OCI-LY7 (cell line): Measurements from ENCODE around the gene CCDC15.

ENCODE experiments used
- EZH2phosphoT487 ChIP-seq: fragments of 200-600 bp; sonication (generic); IDR thresholded peaks from 2 replicates; pipeline ENCODE4 v1.6.1; 2018; ENCODE audit warnings: low read depth, borderline replicate concordance, mild to moderate bottlenecking, mixed run types, antibody characterized with exemption, low read length, moderate library complexity, mixed read lengths
- TF ChIP-seq, protein P1 (sequence below): fragments of 200-600 bp; sonication (generic); conservative IDR thresholded peaks from 2 replicates; pipeline ENCODE4 v1.5.1; 2014; ENCODE audit warnings: mild to moderate bottlenecking, antibody characterized with exemption, low read length, moderate library complexity, mixed read lengths

GRCh38 chr11:125074511-125075241 lies 120.7 kb downstream of the CCDC15 start:
- TF ChIP-seq, protein P1, sequence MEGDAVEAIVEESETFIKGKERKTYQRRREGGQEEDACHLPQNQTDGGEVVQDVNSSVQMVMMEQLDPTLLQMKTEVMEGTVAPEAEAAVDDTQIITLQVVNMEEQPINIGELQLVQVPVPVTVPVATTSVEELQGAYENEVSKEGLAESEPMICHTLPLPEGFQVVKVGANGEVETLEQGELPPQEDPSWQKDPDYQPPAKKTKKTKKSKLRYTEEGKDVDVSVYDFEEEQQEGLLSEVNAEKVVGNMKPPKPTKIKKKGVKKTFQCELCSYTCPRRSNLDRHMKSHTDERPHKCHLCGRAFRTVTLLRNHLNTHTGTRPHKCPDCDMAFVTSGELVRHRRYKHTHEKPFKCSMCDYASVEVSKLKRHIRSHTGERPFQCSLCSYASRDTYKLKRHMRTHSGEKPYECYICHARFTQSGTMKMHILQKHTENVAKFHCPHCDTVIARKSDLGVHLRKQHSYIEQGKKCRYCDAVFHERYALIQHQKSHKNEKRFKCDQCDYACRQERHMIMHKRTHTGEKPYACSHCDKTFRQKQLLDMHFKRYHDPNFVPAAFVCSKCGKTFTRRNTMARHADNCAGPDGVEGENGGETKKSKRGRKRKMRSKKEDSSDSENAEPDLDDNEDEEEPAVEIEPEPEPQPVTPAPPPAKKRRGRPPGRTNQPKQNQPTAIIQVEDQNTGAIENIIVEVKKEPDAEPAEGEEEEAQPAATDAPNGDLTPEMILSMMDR = no peak
- TF ChIP-seq EZH2phosphoT487 = no peak
